Adrenal gland (tissue), 12 donors: Measurements from ENCODE around the gene GOLGA6C. TPM values are rescaled to one million over a fixed set of nuclear protein-coding genes. Genes with fewer than 3 reads are reported as not detected.

ENCODE experiments used
- DNase-seq, 7 donors: peaks; one replicate each; pipeline ENCODE4 v3.0.0-alpha.2; 2019 to 2020
- H3K27ac ChIP-seq, 5 donors: fragments of 200-600 bp; sonication (generic) in 4 of 5; 1 replicate in 3 of 5; 2 replicates in 2 of 5; pipeline versions ENCODE4 v1.5.1 to v1.8.0; 2016 to 2020; ENCODE audit warnings: mild to moderate bottlenecking in 1 of 5
- H3K27me3 ChIP-seq: fragments of 200-600 bp; 2 replicates; pipeline ENCODE4 v1.8.0; 2021
- H3K36me3 ChIP-seq, 2 donors: fragments of 200-600 bp; replicated peaks in 1 of 2; 1 replicate in 1 of 2; 2 replicates in 1 of 2; pipeline versions ENCODE4 v1.5.1 to v1.8.0; 2018 to 2022
- H3K4me1 ChIP-seq, 2 donors: fragments of 200-600 bp; replicated peaks in 1 of 2; 1 replicate in 1 of 2; 2 replicates in 1 of 2; pipeline versions ENCODE4 v1.5.1 to v1.8.0; 2018 to 2021
- H3K4me3 ChIP-seq, 4 donors: fragments of 200-600 bp; sonication (generic) in 3 of 4; one replicate each; pipeline ENCODE4 v1.5.1; 2016 to 2018
- H3K9me3 ChIP-seq, 3 donors: fragments of 200-600 bp; sonication (generic) in 1 of 3; replicated peaks in 1 of 3; 1 replicate in 2 of 3; 2 replicates in 1 of 3; pipeline versions ENCODE4 v1.5.1 to v1.8.0; 2016 to 2021
- POLR2A ChIP-seq, 2 donors: fragments of 450-650 bp; IDR thresholded peaks; one replicate each; pipeline ENCODE4 v1.6.1; 2017; ENCODE audit warnings: antibody characterized with exemption in 2 of 2, mild to moderate bottlenecking in 2 of 2, moderate library complexity in 1 of 2
- WGBS, 4 donors: extraction: QIAGEN DNeasy Blood & Tissue Kit in 2 of 4; methylation state at CpG; one replicate each; pipeline versions ENCODE4 v1.1.5 to v1.1.7; 2013 to 2017; 5-methylcytosine and 5-hydroxymethylcytosine counted together
- intact Hi-C, 2 donors: fragments of 100-400 bp; cut with DNase I; formaldehyde crosslinking; loops; one replicate each; pipeline versions ENCODE4 v1.14.1 to v1.15.0; 2022 to 2023
- polyA plus RNA-seq, 3 donors: library from polyadenylated mRNA; stranded (reverse); fragments of 200-250 nt in 2 of 3; fragments of 350-450 nt in 1 of 3; fragmentation: Illumina TruSeq in 1 of 3; extraction: RNeasy Lipid Tissue Mini Kit (QIAGEN cat#74804) in 1 of 3; gene quantifications; one replicate each; pipeline ENCODE4 v1.2.3, GENCODE V29; 2013 to 2014
- total RNA-seq, 9 donors: library from RNA; depleted of rRNA in 4 of 9; stranded (reverse); fragments of >200 nt in 4 of 9; fragments of 120-200 nt in 1 of 9; fragmentation: NEBNext Ultra II Directional in 1 of 9; extraction: Animal tissue kit (Norgen Biotek cat#: 25700) in 1 of 9; gene quantifications; one replicate each; pipeline versions ENCODE4 v1.1.0 to v1.2.4, GENCODE V29; 2013 to 2023
- TF ChIP-seq, protein P1 (sequence below), 6 experiments: fragments of 450-650 bp in 4 of 6; fragments of 200-600 bp in 2 of 6; sonication (generic) in 1 of 6; IDR thresholded peaks; 1 replicate in 5 of 6; 2 replicates in 1 of 6; pipeline versions ENCODE4 v1.5.1 to v1.8.0; 2016 to 2021; ENCODE audit warnings: antibody characterized with exemption in 6 of 6, mild to moderate bottlenecking in 2 of 6, moderate library complexity in 1 of 6
- donor health status: healthy with polysubstance abuse.
- donor health status: Bipolar disorder and iron deficiency.
- donor health status: DM: yes; HTN: yes; CAD: no.
- donor health status: DM: no; HTN: no; CAD: no.
- donor health status: DM: no; HTN: no; CAD: no.
- donor health status: DM: yes; HTN: yes; CAD: no.

Gene GOLGA6C
- total and polyA plus RNA-seq, 12 donors, result not detected

DNA sequence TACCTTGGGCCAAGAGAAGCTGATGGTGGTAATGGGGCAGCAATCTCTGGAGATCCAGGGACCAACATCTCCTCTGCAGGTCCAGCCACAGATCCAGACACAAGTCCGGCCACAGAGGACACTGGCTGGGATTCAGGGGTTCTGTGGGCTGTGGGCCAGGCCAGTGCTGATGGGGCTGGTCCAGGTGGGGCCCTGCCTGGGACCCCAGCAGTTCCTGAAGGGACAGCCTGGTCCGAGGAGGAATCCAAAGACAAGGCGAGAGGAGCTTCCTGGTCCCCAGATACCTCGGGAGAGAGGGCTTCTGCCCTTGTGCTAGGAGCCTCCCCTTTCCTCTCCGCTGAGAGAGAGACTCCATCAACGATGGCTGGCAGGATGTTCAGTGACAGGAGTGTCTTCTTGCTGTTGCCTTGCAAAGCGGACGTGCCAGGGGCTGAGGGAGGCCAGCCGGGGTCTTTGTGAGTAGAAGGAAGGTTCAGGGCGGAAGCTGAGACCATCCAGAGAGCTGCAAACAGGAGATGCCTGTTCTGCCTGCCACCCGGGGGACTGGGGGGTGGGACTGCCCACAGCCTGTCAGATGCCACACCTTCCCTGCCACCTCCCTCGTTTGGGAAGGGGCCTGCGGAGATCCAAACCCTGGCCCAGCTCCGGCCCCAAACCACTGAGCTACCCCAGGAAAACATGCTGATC, 24.5 kb upstream of the GOLGA6C start:
- DNase-seq, result peak in 3 of 7 donors; percentile 3 to 9 (median 3)
- 62 to 68% (median 65%) methylated on average over 8 to 14 of the region's 14 CpGs for WGBS, 4 donors
- no peaks in the 10 kb centered on the region for H3K27me3 ChIP-seq
- H3K4me3 ChIP-seq, result no peak overlapping the region
- intact Hi-C loops, result no loop called here
- no peaks in the 10 kb centered on the region for H3K9me3 ChIP-seq
- H3K27ac ChIP-seq, result no peak overlapping the region
- no peaks in the 10 kb centered on the region for H3K4me1 ChIP-seq
- TF ChIP-seq, protein P1, sequence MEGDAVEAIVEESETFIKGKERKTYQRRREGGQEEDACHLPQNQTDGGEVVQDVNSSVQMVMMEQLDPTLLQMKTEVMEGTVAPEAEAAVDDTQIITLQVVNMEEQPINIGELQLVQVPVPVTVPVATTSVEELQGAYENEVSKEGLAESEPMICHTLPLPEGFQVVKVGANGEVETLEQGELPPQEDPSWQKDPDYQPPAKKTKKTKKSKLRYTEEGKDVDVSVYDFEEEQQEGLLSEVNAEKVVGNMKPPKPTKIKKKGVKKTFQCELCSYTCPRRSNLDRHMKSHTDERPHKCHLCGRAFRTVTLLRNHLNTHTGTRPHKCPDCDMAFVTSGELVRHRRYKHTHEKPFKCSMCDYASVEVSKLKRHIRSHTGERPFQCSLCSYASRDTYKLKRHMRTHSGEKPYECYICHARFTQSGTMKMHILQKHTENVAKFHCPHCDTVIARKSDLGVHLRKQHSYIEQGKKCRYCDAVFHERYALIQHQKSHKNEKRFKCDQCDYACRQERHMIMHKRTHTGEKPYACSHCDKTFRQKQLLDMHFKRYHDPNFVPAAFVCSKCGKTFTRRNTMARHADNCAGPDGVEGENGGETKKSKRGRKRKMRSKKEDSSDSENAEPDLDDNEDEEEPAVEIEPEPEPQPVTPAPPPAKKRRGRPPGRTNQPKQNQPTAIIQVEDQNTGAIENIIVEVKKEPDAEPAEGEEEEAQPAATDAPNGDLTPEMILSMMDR (IDR thresholded peaks at IDR 0.05), result no peak
- no peaks in the 10 kb centered on the region for H3K36me3 ChIP-seq

DNA sequence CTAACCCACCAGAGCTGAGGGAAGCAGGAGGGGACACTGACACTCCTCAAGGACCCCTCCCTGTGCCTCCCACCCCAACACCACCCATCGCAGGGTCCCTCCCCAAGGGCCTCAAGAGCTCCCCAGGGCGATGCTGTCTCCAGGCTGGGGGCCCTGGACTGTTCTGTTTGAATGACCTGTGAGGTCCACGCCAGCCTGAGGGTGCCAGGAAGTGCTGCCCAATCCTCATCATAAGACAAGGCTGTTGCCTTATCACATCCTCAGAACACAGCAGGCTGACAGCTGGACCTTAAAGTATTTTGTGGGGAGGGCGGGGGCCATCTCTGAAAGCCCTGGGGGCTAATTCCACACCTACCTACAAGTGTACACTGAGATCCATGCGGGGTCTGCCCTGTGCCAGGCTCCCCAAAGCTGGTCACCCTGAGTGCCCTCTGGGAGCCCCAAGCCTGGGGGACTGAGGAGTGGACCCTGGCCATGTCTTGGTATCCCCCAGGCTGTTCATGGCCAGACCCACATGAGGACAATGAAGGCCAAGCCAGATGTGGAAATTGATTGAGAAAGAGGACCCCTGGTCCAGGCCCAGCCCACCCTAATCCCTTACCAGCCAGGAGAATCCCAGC, 23.8 kb upstream of the GOLGA6C start:
- no peaks in the 10 kb centered on the region for H3K9me3 ChIP-seq
- no peak overlapping the region for H3K4me3 ChIP-seq
- no peaks in the 10 kb centered on the region for H3K27me3 ChIP-seq
- no peaks in the 10 kb centered on the region for H3K36me3 ChIP-seq
- H3K27ac ChIP-seq, result no peak overlapping the region
- 89 to 94% (median 89%) methylated on average over 3 to 5 of the region's 5 CpGs; no CpG with 5 or more reads in 1 of the 4 donors for WGBS, 4 donors
- H3K4me1 ChIP-seq, result no peaks in the 10 kb centered on the region
- intact Hi-C loops, result no loop called here
- TF ChIP-seq, protein P1 (IDR thresholded peaks at IDR 0.05), result no peak
- TF ChIP-seq POLR2A (IDR thresholded peaks at IDR 0.05), result no peak
- peak in 3 of 7 donors; percentile 3 to 11 (median 9) for DNase-seq

DNA sequence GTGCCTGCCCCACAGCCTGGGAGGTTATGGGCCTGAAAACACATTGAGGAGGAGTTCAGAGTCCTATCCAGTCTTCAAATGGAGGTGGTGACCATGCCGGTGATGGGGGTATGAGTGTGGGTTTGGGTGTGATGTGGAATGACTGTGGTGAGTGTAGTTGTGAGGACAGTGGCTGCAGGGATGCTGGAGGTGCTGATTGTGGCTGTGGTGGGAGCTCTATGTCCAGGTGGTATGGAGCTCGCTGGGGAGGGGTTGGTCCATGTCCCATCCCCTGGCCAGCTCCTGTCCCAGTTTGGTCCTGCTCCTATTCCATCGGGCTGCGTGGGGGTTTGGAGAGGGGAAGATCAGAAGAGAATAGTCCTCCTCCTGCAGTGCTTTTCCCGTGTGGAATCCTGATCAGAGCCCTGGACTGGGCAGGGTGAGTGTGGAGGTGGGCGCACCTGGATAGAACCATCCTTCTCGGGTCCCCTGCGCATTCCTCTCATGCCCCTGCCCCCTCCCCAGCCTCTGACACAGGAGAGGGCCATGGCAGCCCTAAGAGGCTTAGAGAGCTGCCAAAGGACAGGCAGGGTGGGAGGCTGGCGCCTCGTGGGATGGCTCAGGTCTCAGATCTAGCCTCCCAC, 23.0 kb upstream of the GOLGA6C start:
- intact Hi-C loops, result no loop called here
- Histone ChIP-seq H3K27ac (no peak overlapping the region), H3K27me3 (no peaks in the 10 kb centered on the region)

More for the DNA sequence above, 23.0 kb upstream of the GOLGA6C start:
- no peak overlapping the region for H3K4me3 ChIP-seq
- H3K9me3 ChIP-seq, result no peaks in the 10 kb centered on the region
- no peaks in the 10 kb centered on the region for H3K4me1 ChIP-seq
- no peaks in the 10 kb centered on the region for H3K36me3 ChIP-seq
- 83 to 91% (median 87%) methylated on average over 1 to 10 of the region's 10 CpGs for WGBS, 4 donors
- peak in 3 of 7 donors; percentile 3 to 6 (median 5) for DNase-seq
- no peak for TF ChIP-seq POLR2A (IDR thresholded peaks at IDR 0.05)
- TF ChIP-seq, protein P1 (IDR thresholded peaks at IDR 0.05), result no peak
